CD14-positive monocyte (primary cell): ENCODE results near the gene PLG. TPM values are rescaled to one million over a fixed set of nuclear protein-coding genes. Genes with fewer than 3 reads are reported as not detected.

Experiments
- DNase-seq, 3 donors: peaks; one replicate each; pipeline ENCODE4 v3.0.0-alpha.2; 2011 to 2022
- H2AFZ ChIP-seq: 2 replicates; pipeline ENCODE4 v1.6.0; 2012; ENCODE audit warnings: mild to moderate bottlenecking, low read depth, low read length, inconsistent platforms; ENCODE audit not compliant: insufficient read depth, poor library complexity, severe bottlenecking
- H3K27ac ChIP-seq, 2 donors: 1 replicate in 1 of 2; 2 replicates in 1 of 2; pipeline ENCODE4 v1.5.1; 2012 to 2013; ENCODE audit warnings: low read length in 2 of 2, control low read depth in 1 of 2, inconsistent platforms in 1 of 2, low read depth in 1 of 2, mild to moderate bottlenecking in 1 of 2
- H3K27me3 ChIP-seq, 2 donors: one replicate each; pipeline versions ENCODE4 v1.6.0 to v1.6.1; 2011 to 2013; ENCODE audit warnings: low read length in 2 of 2; ENCODE audit not compliant: control insufficient read depth in 2 of 2, insufficient read depth in 2 of 2
- H3K36me3 ChIP-seq, 2 donors: replicated peaks in 1 of 2; 1 replicate in 1 of 2; 2 replicates in 1 of 2; pipeline versions ENCODE4 v1.5.1 to v1.6.1; 2012 to 2013; ENCODE audit warnings: low read length in 2 of 2, control low read depth in 1 of 2, inconsistent platforms in 1 of 2, mild to moderate bottlenecking in 1 of 2; ENCODE audit not compliant: insufficient read depth in 2 of 2, control insufficient read depth in 1 of 2
- H3K4me1 ChIP-seq, 2 donors: 1 replicate in 1 of 2; 2 replicates in 1 of 2; pipeline versions ENCODE4 v1.5.1 to v1.6.1; 2012 to 2013; ENCODE audit warnings: low read length in 2 of 2, control low read depth in 1 of 2, inconsistent platforms in 1 of 2, mild to moderate bottlenecking in 1 of 2, moderate library complexity in 1 of 2; ENCODE audit not compliant: insufficient read depth in 2 of 2, control insufficient read depth in 1 of 2
- H3K4me2 ChIP-seq: replicated peaks from 2 replicates; pipeline ENCODE3; 2012; ENCODE audit warnings: low read length, moderate library complexity, mild to moderate bottlenecking; ENCODE audit not compliant: poor library complexity, severe bottlenecking; ENCODE audit errors: extremely low read depth
- H3K4me3 ChIP-seq, 3 experiments: fragments of 200-600 bp in 1 of 3; sonication (generic) in 1 of 3; replicated peaks in 1 of 3; 1 replicate in 2 of 3; 2 replicates in 1 of 3; pipeline ENCODE4 v1.5.1; 2011 to 2013; ENCODE audit warnings: low read length in 3 of 3, mild to moderate bottlenecking in 3 of 3, control low read depth in 2 of 3, low read depth in 2 of 3, inconsistent platforms in 1 of 3, moderate library complexity in 1 of 3
- H3K79me2 ChIP-seq: 2 replicates; pipeline ENCODE4 v1.6.0; 2012; ENCODE audit warnings: mild to moderate bottlenecking, control low read depth, inconsistent platforms, low read length, moderate library complexity; ENCODE audit not compliant: insufficient read depth
- H3K9ac ChIP-seq: 2 replicates; pipeline ENCODE4 v1.6.0; 2017; ENCODE audit warnings: low read length, mild to moderate bottlenecking; ENCODE audit not compliant: insufficient read depth, poor library complexity, severe bottlenecking
- H3K9me3 ChIP-seq, 2 donors: replicated peaks in 1 of 2; 1 replicate in 1 of 2; 2 replicates in 1 of 2; pipeline versions ENCODE4 v1.5.1 to v1.6.1; 2012 to 2013; ENCODE audit warnings: low read length in 2 of 2, control low read depth in 1 of 2; ENCODE audit not compliant: control insufficient read depth in 1 of 2, insufficient read depth in 1 of 2
- H4K20me1 ChIP-seq: 2 replicates; pipeline ENCODE4 v1.6.0; 2012; ENCODE audit warnings: mild to moderate bottlenecking, low read length, control low read depth, moderate library complexity; ENCODE audit not compliant: insufficient read depth
- H3K27ac Mint-ChIP-seq, 7 donors: one replicate each; pipeline ENCODE4 v1.8.0; 2020; ENCODE audit warnings: mild to moderate bottlenecking in 7 of 7, mixed read lengths in 7 of 7, moderate library complexity in 6 of 7, inconsistent platforms in 2 of 7
- H3K27me3 Mint-ChIP-seq, 3 donors: one replicate each; pipeline ENCODE4 v1.8.0; 2021 to 2022; ENCODE audit warnings: low read depth in 3 of 3, mild to moderate bottlenecking in 3 of 3, mixed read lengths in 3 of 3, moderate library complexity in 3 of 3, inconsistent platforms in 1 of 3
- H3K36me3 Mint-ChIP-seq, 2 donors: one replicate each; pipeline ENCODE4 v1.8.0; 2020; ENCODE audit warnings: mixed read lengths in 2 of 2, inconsistent platforms in 1 of 2, mild to moderate bottlenecking in 1 of 2
- H3K4me1 Mint-ChIP-seq: one replicate; pipeline ENCODE4 v1.8.0; 2020; ENCODE audit warnings: mild to moderate bottlenecking, mixed read lengths
- H3K4me3 Mint-ChIP-seq, 2 donors: one replicate each; pipeline ENCODE4 v1.8.0; 2020; ENCODE audit warnings: mild to moderate bottlenecking in 2 of 2, mixed read lengths in 2 of 2, moderate library complexity in 1 of 2
- H3K9me3 Mint-ChIP-seq, 7 donors: one replicate each; pipeline ENCODE4 v1.8.0; 2020 to 2022; ENCODE audit warnings: mixed read lengths in 7 of 7, mild to moderate bottlenecking in 6 of 7, moderate library complexity in 6 of 7, inconsistent platforms in 2 of 7
- WGBS: methylation state at CpG from one replicate; pipeline ENCODE4 v1.1.5; 2013; ENCODE audit warnings: missing lambda C conversion rate; ENCODE audit not compliant: insufficient coverage; 5-methylcytosine and 5-hydroxymethylcytosine counted together
- intact Hi-C, 2 donors: fragments of 100-400 bp; cut with micrococcal nuclease; formaldehyde crosslinking; loops; one replicate each; pipeline versions ENCODE4 v1.15.0 to v1.15.1; 2023
- polyA plus RNA-seq, 3 donors: library from polyadenylated mRNA; depleted of rRNA in 1 of 3; unstranded in 2 of 3; stranded (reverse) in 1 of 3; fragments of 300-500 nt in 2 of 3; fragments of >200 nt in 1 of 3; fragmentation: Illumina TruSeq in 2 of 3; gene quantifications; 1 replicate in 2 of 3; 2 replicates in 1 of 3; pipeline ENCODE4 v1.2.3, GENCODE V29; 2012 to 2021
- TF ChIP-seq, protein P1 (sequence below): fragments of 200-600 bp; IDR thresholded peaks from one replicate; pipeline ENCODE4 v1.8.0; 2022; ENCODE audit warnings: antibody characterized with exemption, mild to moderate bottlenecking

Gene PLG
- polyA plus RNA-seq, 3 donors, result not detected

DNA sequence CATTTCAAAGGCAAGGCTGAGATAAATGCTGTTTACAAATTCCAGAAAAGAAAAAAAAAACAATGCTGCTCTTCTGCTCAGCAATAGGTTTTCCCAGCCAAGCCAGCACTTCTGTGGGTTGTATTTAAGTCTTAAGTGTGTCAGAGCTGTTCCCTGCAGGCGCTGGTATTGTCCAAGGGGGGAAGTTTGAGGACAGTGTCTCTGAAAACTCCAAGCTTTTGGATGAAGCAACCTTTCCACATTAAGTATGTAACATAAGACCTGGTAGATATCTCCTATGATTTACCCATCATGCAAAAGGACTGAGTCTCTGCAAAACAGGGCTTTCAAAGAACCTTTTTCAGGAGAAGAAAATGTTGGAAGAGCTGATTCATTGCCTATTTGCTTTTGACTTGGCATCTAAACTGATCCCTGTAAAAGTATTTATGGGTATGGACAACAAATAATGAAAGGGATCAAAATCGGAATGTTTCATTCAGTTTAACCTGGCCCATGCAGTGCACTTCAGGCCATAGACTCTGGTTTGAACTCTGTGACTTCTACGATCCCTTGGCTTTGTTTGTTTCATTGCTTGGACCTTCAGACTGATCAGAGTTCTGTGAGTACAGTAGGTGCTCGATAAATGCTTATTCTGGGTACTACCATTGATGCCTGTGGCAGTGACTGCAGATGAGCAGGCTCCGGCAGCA, 16.1 kb upstream of the PLG start:
- H3K9me3 ChIP-seq, result peaks cover 0 to 17% of the 10 kb centered on the region in 2 donors
- no peak overlapping the region for H3K27ac ChIP-seq
- no peaks in the 10 kb centered on the region for H3K36me3 ChIP-seq
- no peak overlapping the region for H3K4me3 ChIP-seq
- Mint-ChIP-seq H3K4me3 (no peak overlapping the region), H3K9me3 (peaks cover 0 to 23% (median 11%) of the 10 kb centered on the region in 7 donors), H3K27ac (no peak overlapping the region), H3K36me3 (no peaks in the 10 kb centered on the region), H3K27me3 (peaks cover 0 to 2% (median 0%) of the 10 kb centered on the region in 3 donors), H3K4me1 (no peaks in the 10 kb centered on the region)
- no peaks in the 10 kb centered on the region for H4K20me1 ChIP-seq
- H3K79me2 ChIP-seq, result no peaks in the 10 kb centered on the region
- 87% methylated on average over 4 of the region's 5 CpGs for WGBS
- no peak for DNase-seq
- intact Hi-C loops, result no loop called here
- H3K4me1 ChIP-seq, result no peaks in the 10 kb centered on the region
- no peak overlapping the region for H3K4me2 ChIP-seq
- no peaks in the 10 kb centered on the region for H3K27me3 ChIP-seq
- no peak overlapping the region for H3K9ac ChIP-seq
- H2AFZ ChIP-seq, result no peak overlapping the region
- TF ChIP-seq, protein P1, sequence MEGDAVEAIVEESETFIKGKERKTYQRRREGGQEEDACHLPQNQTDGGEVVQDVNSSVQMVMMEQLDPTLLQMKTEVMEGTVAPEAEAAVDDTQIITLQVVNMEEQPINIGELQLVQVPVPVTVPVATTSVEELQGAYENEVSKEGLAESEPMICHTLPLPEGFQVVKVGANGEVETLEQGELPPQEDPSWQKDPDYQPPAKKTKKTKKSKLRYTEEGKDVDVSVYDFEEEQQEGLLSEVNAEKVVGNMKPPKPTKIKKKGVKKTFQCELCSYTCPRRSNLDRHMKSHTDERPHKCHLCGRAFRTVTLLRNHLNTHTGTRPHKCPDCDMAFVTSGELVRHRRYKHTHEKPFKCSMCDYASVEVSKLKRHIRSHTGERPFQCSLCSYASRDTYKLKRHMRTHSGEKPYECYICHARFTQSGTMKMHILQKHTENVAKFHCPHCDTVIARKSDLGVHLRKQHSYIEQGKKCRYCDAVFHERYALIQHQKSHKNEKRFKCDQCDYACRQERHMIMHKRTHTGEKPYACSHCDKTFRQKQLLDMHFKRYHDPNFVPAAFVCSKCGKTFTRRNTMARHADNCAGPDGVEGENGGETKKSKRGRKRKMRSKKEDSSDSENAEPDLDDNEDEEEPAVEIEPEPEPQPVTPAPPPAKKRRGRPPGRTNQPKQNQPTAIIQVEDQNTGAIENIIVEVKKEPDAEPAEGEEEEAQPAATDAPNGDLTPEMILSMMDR, result no peak

GRCh38 chr6:160690458-160690857, 11.6 kb upstream of the PLG start:
- 89% methylated on average over 8 of the region's 9 CpGs for WGBS
- Histone ChIP-seq H3K4me1 (no peaks in the 10 kb centered on the region), H3K27ac (no peak overlapping the region), H3K4me3 (no peak overlapping the region), H3K9me3 (peaks cover 0 to 25% of the 10 kb centered on the region in 2 donors), H3K79me2 (no peaks in the 10 kb centered on the region), H3K4me2 (no peak overlapping the region), H3K27me3 (no peaks in the 10 kb centered on the region), H4K20me1 (no peaks in the 10 kb centered on the region), H3K36me3 (no peaks in the 10 kb centered on the region), H2AFZ (no peak overlapping the region), H3K9ac (no peak overlapping the region)
- intact Hi-C loops, result no loop called here
- H3K4me1 Mint-ChIP-seq, result no peaks in the 10 kb centered on the region
- no peak for DNase-seq
- H3K4me3 Mint-ChIP-seq, result no peak overlapping the region
- peaks cover 0 to 22% (median 12%) of the 10 kb centered on the region in 7 donors for H3K9me3 Mint-ChIP-seq
- H3K27ac Mint-ChIP-seq, result peak overlapping the region in 1 of 7 donors; percentile 8
- no peaks in the 10 kb centered on the region for H3K36me3 Mint-ChIP-seq
- peaks cover 0 to 2% (median 0%) of the 10 kb centered on the region in 3 donors for H3K27me3 Mint-ChIP-seq
- TF ChIP-seq, protein P1, result no peak
